HG02943 (cell line): ENCODE measurements around the gene FKBP9.
A peak's percentile ranks its signal among the peaks of the same experiment; 100 is the strongest.
"Not testable (repeated sequence)": the region's sequence is repeated elsewhere in the genome, so short reads cannot be mapped to it uniquely, and the experiment has no call there.

Source experiments
- ATAC-seq: cut with Tn5 transposase; IDR thresholded peaks from one replicate; pipeline ENCODE4 v1.9.1; 2021; ENCODE audit warnings: mild to moderate bottlenecking, low read depth, moderate library complexity; ENCODE audit not compliant: unreplicated experiment

Gene FKBP9

GRCh38 chr7:33003111-33003510 is 45.9 kb downstream of the FKBP9 start:
- not testable (repeated sequence) for ATAC-seq

GRCh38 chr7:33004104-33004616 is 46.9 kb downstream of the FKBP9 start:
- ATAC-seq, result not testable (repeated sequence)

- not testable (repeated sequence) for ATAC-seq
Measured at GRCh38 chr7:33005193-33005592, 48.0 kb downstream of the FKBP9 start.

- not testable (repeated sequence) for ATAC-seq
Measured at GRCh38 chr7:33005690-33006089, 48.5 kb downstream of the FKBP9 start.

GRCh38 chr7:33009734-33010133 is 52.5 kb downstream of the FKBP9 start:
- ATAC-seq, result no peak

GRCh38 chr7:33012364-33012763 is 55.1 kb downstream of the FKBP9 start:
- no peak for ATAC-seq

GRCh38 chr7:33024189-33024757 is 67.0 kb downstream of the FKBP9 start:
- ATAC-seq, result no peak

GRCh38 chr7:33035776-33036175 is 78.5 kb downstream of the FKBP9 start:
- ATAC-seq, result no peak

- ATAC-seq, result no peak
Measured at GRCh38 chr7:33038639-33039038, 81.4 kb downstream of the FKBP9 start.

- ATAC-seq, result no peak
Measured at GRCh38 chr7:33039257-33039902, 82.1 kb downstream of the FKBP9 start.

GRCh38 chr7:33039903-33040292 is 82.7 kb downstream of the FKBP9 start:
- ATAC-seq, result no peak

GRCh38 chr7:33040803-33041516 is 83.7 kb downstream of the FKBP9 start:
- ATAC-seq, result peak; percentile 95

GRCh38 chr7:33041631-33042428 is 84.6 kb downstream of the FKBP9 start:
- ATAC-seq, result no peak

GRCh38 chr7:33043501-33044400 is 86.5 kb downstream of the FKBP9 start:
- no peak for ATAC-seq

- no peak for ATAC-seq
Measured at GRCh38 chr7:33044401-33044718, 87.1 kb downstream of the FKBP9 start.

- ATAC-seq, result no peak
Measured at GRCh38 chr7:33044986-33045385, 87.7 kb downstream of the FKBP9 start.

GRCh38 chr7:33048257-33048656 is 91.0 kb downstream of the FKBP9 start:
- no peak for ATAC-seq

- no peak for ATAC-seq
Measured at GRCh38 chr7:33048704-33049103, 91.5 kb downstream of the FKBP9 start.

GRCh38 chr7:33050535-33051318 is 93.5 kb downstream of the FKBP9 start:
- ATAC-seq, result peak; percentile 59
